K562 (cell line): ENCODE results near the gene CNOT11. TPM values are rescaled to one million over a fixed set of nuclear protein-coding genes. Genes with fewer than 3 reads are reported as not detected.

ENCODE experiments used
- ATF2 ChIP-seq: sonication (generic); formaldehyde crosslinking; IDR thresholded peaks from 2 replicates; pipeline ENCODE4 v1.8.1; 2022; ENCODE audit warnings: missing genetic modification reagents
- CREB3 ChIP-seq: fragments of 450-650 bp; conservative IDR thresholded peaks from 2 replicates; pipeline ENCODE4 v1.6.1; 2016; ENCODE audit warnings: missing genetic modification characterization, low read depth, mild to moderate bottlenecking, missing compliant biosample characterization, moderate library complexity
- FOXJ3 ChIP-seq: sonication (generic); formaldehyde crosslinking; IDR thresholded peaks from 2 replicates; pipeline ENCODE4 v1.4.0; 2020; ENCODE audit warnings: mild to moderate bottlenecking, missing genetic modification reagents
- LEF1 ChIP-seq: fragments of 450-650 bp; IDR thresholded peaks from 2 replicates; pipeline ENCODE4 v1.6.1; 2016; ENCODE audit warnings: mild to moderate bottlenecking
- MAFF ChIP-seq: IDR thresholded peaks from 2 replicates; pipeline ENCODE4 v1.6.1; 2012; ENCODE audit warnings: low read length, improper control_type of control experiment
- PREB ChIP-seq: sonication (generic); formaldehyde crosslinking; IDR thresholded peaks from 2 replicates; pipeline ENCODE4 v1.8.1; 2023; ENCODE audit warnings: mild to moderate bottlenecking, missing genetic modification reagents
- PRPF4 ChIP-seq: fragments of 200-400 bp; formaldehyde crosslinking; IDR thresholded peaks from one replicate; pipeline ENCODE4 v1.6.1; 2017; ENCODE audit warnings: low read length, low read depth, mild to moderate bottlenecking; ENCODE audit not compliant: insufficient read depth, poor library complexity, severe bottlenecking
- PTTG1 ChIP-seq: fragments of 450-650 bp; IDR thresholded peaks from 2 replicates; pipeline ENCODE4 v1.6.1; 2016; ENCODE audit warnings: low read depth, mild to moderate bottlenecking, missing genetic modification characterization, missing compliant biosample characterization
- SIX5 ChIP-seq, 2 experiments: IDR thresholded peaks; 2 replicates each; pipeline ENCODE4 v1.6.1; 2011; ENCODE audit warnings: low read length in 2 of 2, borderline replicate concordance in 1 of 2, low read depth in 1 of 2, mild to moderate bottlenecking in 1 of 2, moderate library complexity in 1 of 2; ENCODE audit not compliant: insufficient read depth in 1 of 2
- SMARCB1 ChIP-seq: IDR thresholded peaks from 2 replicates; pipeline ENCODE4 v1.6.1; 2011; ENCODE audit warnings: improper control_type of control experiment, low read depth; ENCODE audit not compliant: insufficient read length
- TARDBP ChIP-seq: fragments of 450-650 bp; IDR thresholded peaks from 2 replicates; pipeline ENCODE4 v1.6.1; 2016
- TRIM24 ChIP-seq, 2 experiments: fragments of 450-650 bp; IDR thresholded peaks; 2 replicates each; pipeline ENCODE4 v1.6.1; 2016
- ZNF175 ChIP-seq: fragments of 200-800 bp; sonication (Bioruptor generic); IDR thresholded peaks from 2 replicates; pipeline ENCODE4 v1.6.1; 2016; ENCODE audit warnings: low read depth, mild to moderate bottlenecking, missing genetic modification characterization, missing compliant biosample characterization
- ZNF318 ChIP-seq, 2 experiments: fragments of 450-650 bp; IDR thresholded peaks; 2 replicates each; pipeline ENCODE4 v1.6.1; 2016; ENCODE audit warnings: mild to moderate bottlenecking in 2 of 2, borderline replicate concordance in 1 of 2, low read depth in 1 of 2, moderate library complexity in 1 of 2
- polyA plus RNA-seq, 8 experiments: library from polyadenylated mRNA; depleted of rRNA in 4 of 8; stranded (reverse) in 5 of 8; unstranded in 3 of 8; fragments of >200 nt; fragmentation: Nextera tagmentation in 2 of 8; fragmentation: Illumina TruSeq in 1 of 8; extraction: Ambion mirVana in 2 of 8; extraction: Trizol in 1 of 8; gene quantifications; 2 replicates each; pipeline versions ENCODE4 v1.2.1 to v1.2.3, GENCODE V29; 2011 to 2014; ENCODE audit warnings: inconsistent platforms in 1 of 8, missing spikeins in 1 of 8
- total RNA-seq, 7 experiments: library from RNA; depleted of rRNA in 6 of 7; stranded (reverse); fragments of >200 nt in 6 of 7; fragmentation: Illumina TruSeq in 2 of 7; extraction: Trizol in 2 of 7; gene quantifications; 2 replicates each; pipeline versions ENCODE4 v1.2.1 to v1.2.3, GENCODE V29; 2011 to 2021; ENCODE audit warnings: low replicate concordance in 1 of 7

The CNOT11 gene
- total and polyA plus RNA-seq, 9 of the 15 experiments (the other 6 are each of a cell fraction or from before 2014, with no cell fraction given) = 12.7 to 163 (median 64.2) TPM

- TF ChIP-seq ZNF318 (IDR thresholded peaks at IDR 0.05; ENCODE audit: borderline replicate concordance in 1 of 2, low read depth in 1 of 2) = no peak
- TF ChIP-seq TARDBP = no peak
- no peak for TF ChIP-seq LEF1
- TF ChIP-seq TRIM24 (IDR thresholded peaks at IDR 0.05) = peak in 1 of 2 experiments; percentile 66; a peak in 2 of 4 replicates
- TF ChIP-seq PRPF4 = no peak
- TF ChIP-seq PTTG1 (tag) = no peak
- TF ChIP-seq PREB (CRISPR knock-in tag) = no peak
- TF ChIP-seq SIX5 (IDR thresholded peaks at IDR 0.05; ENCODE audit: borderline replicate concordance in 1 of 2, insufficient read depth in 1 of 2, low read depth in 1 of 2, low read length in 2 of 2) = no peak
- TF ChIP-seq FOXJ3 (CRISPR knock-in tag) = no peak
- TF ChIP-seq SMARCB1 = no peak
- TF ChIP-seq CREB3 = peak; percentile 76
- TF ChIP-seq ZNF175 (CRISPR knock-in tag) = peak; percentile 24; the same call in 1 of the 2 replicates
- TF ChIP-seq MAFF = no peak
- TF ChIP-seq ATF2 (CRISPR knock-in tag) = no peak
These were observed 55.9 kb downstream of the CNOT11 start, which contains the start of gene RNF149 (continued) for GRCh38 chr2:101308432-101309210.
